HUES64 (cell line): ENCODE results near the gene RFX8. TPM values are rescaled to one million over a fixed set of nuclear protein-coding genes. Genes with fewer than 3 reads are reported as not detected.

Experiments used
- H3K27ac ChIP-seq: 2 replicates; pipeline ENCODE4 v1.7.0; 2013; ENCODE audit warnings: low read depth, low read length, inconsistent platforms
- H3K27me3 ChIP-seq: 2 replicates; pipeline ENCODE4 v1.6.1; 2013; ENCODE audit warnings: mild to moderate bottlenecking, low read length; ENCODE audit not compliant: insufficient read depth
- H3K36me3 ChIP-seq: 2 replicates; pipeline ENCODE4 v1.6.1; 2013; ENCODE audit warnings: mild to moderate bottlenecking, low read length; ENCODE audit not compliant: insufficient read depth
- H3K4me1 ChIP-seq: 2 replicates; pipeline ENCODE4 v1.6.1; 2013; ENCODE audit warnings: mild to moderate bottlenecking, low read length, moderate library complexity; ENCODE audit not compliant: insufficient read depth
- H3K4me3 ChIP-seq: 2 replicates; pipeline ENCODE4 v1.5.1; 2013; ENCODE audit warnings: mild to moderate bottlenecking, low read length, moderate library complexity
- H3K9ac ChIP-seq: 2 replicates; pipeline ENCODE4 v1.6.1; 2013; ENCODE audit warnings: mild to moderate bottlenecking, low read depth, low read length
- H3K9me3 ChIP-seq: 2 replicates; pipeline ENCODE4 v1.6.1; 2013; ENCODE audit warnings: low read depth, low read length; ENCODE audit not compliant: insufficient read depth
- WGBS: fragments of 150-250, 120-280 bp; methylation state at CpG from one replicate; pipeline ENCODE4 v1.1.7; 2013; ENCODE audit warnings: missing lambda C conversion rate; 5-methylcytosine and 5-hydroxymethylcytosine counted together
- polyA plus RNA-seq, 2 experiments: library from polyadenylated mRNA; stranded (reverse); fragments of 50-300 nt; gene quantifications; one replicate each; pipeline ENCODE4 v1.2.3, GENCODE V29; 2013

Gene RFX8
- not detected for polyA plus RNA-seq (2013, experiment 1 of 2)
- polyA plus RNA-seq (2013, experiment 2 of 2), result not detected

GRCh38 chr2:101474731-101475384 lies at the start of gene RFX8:
Gene RFX8 (minus strand): TSS chr2:101475112. CDS start chr2:101466848, 8,264 bp downstream.
- Histone ChIP-seq H3K4me3 (peak within 1 kb of the TSS; percentile 62), H3K9ac (peak within 1 kb of the TSS; percentile 61), H3K27me3 (peaks cover 28% of the 10 kb centered on the region), H3K27ac (peak within 1 kb of the TSS; percentile 20; the same call in 1 of the 2 replicates), H3K9me3 (no peaks in the 10 kb centered on the region), H3K36me3 (no peaks in the 10 kb centered on the region), H3K4me1 (peaks cover 31% of the 10 kb centered on the region)
- WGBS, result 50% methylated on average over 20 of the region's 20 CpGs

DNA sequence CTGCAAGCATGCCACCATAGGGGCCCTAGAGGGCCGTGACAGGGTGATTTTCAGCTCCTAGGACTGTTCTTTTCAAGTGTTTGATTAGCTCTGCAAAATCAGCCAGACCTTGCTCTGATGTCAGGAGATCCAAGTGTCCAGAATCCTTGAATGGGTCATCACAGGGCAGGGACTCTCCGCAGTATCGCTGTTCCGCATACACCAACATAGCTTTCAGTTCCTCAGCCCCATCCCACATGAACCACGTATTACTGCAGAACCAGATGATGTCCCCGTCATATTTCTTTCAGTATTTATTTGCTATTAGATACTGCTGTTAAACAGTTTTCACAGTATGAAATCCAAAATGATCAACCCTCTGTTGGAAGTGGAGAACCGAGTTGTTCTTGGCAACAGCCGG lies 46.6 kb upstream of the RFX8 start:
- WGBS, result 93% methylated on average over 8 of the region's 8 CpGs
- H3K4me3 ChIP-seq, result no peak overlapping the region
- H3K9me3 ChIP-seq, result peaks cover 7% of the 10 kb centered on the region
- H3K9ac ChIP-seq, result no peak overlapping the region
- H3K36me3 ChIP-seq, result no peaks in the 10 kb centered on the region
- H3K4me1 ChIP-seq, result peaks cover 19% of the 10 kb centered on the region
- H3K27ac ChIP-seq, result no peak overlapping the region
- H3K27me3 ChIP-seq, result no peaks in the 10 kb centered on the region

DNA sequence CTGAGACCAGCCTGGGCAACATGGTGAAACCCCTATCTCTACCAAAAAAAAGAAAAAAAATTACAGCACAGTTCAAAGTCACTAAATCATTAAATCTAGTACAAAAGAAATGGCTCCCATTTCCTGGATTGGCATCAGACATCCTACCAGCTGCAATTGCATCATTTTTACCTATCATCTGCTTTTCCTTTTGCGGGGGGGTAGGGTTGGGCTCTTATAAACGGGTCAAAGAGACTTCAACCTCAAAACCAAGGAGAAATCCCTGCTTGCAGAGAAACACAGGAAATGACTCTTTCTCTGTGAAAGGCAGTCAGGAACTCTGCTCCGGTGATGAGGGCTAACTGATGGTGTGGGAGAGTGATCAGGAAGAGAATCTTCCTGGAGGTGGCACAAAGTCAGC lies 45.3 kb upstream of the RFX8 start:
- no peak overlapping the region for H3K9ac ChIP-seq

GRCh38 chr2:101518578-101519492 lies 43.9 kb upstream of the RFX8 start:
- Histone ChIP-seq H3K27ac (no peak overlapping the region), H3K9ac (peak overlapping the region; percentile 42; the same call in 1 of the 2 replicates), H3K9me3 (peaks cover 11% of the 10 kb centered on the region; the same call in 1 of the 2 replicates), H3K4me3 (peak overlapping the region; percentile 22; the same call in 1 of the 2 replicates), H3K36me3 (no peaks in the 10 kb centered on the region), H3K4me1 (peaks cover 19% of the 10 kb centered on the region), H3K27me3 (no peaks in the 10 kb centered on the region)
- WGBS, result 59% methylated on average over 12 of the region's 16 CpGs

More for the DNA sequence above, 45.3 kb upstream of the RFX8 start:
- Histone ChIP-seq H3K4me1 (peaks cover 19% of the 10 kb centered on the region), H3K36me3 (no peaks in the 10 kb centered on the region), H3K9me3 (peaks cover 11% of the 10 kb centered on the region), H3K4me3 (no peak overlapping the region), H3K27me3 (no peaks in the 10 kb centered on the region), H3K27ac (no peak overlapping the region)
- WGBS, result 91% methylated on average over 3 of the region's 3 CpGs

GRCh38 chr2:101517758-101518271 lies 42.9 kb upstream of the RFX8 start:
- H3K27me3 ChIP-seq, result no peaks in the 10 kb centered on the region
- H3K9ac ChIP-seq, result no peak overlapping the region
- H3K36me3 ChIP-seq, result no peaks in the 10 kb centered on the region
- peaks cover 19% of the 10 kb centered on the region for H3K4me1 ChIP-seq
- peaks cover 19% of the 10 kb centered on the region for H3K9me3 ChIP-seq
- H3K4me3 ChIP-seq, result no peak overlapping the region
- H3K27ac ChIP-seq, result peak overlapping the region; percentile 59; the same call in 1 of the 2 replicates

GRCh38 chr2:101516823-101517690 lies 42.1 kb upstream of the RFX8 start:
- Histone ChIP-seq H3K9ac (no peak overlapping the region), H3K27ac (peak overlapping the region; percentile 59; the same call in 1 of the 2 replicates), H3K27me3 (no peaks in the 10 kb centered on the region), H3K36me3 (no peaks in the 10 kb centered on the region), H3K4me1 (peaks cover 19% of the 10 kb centered on the region), H3K9me3 (peaks cover 20% of the 10 kb centered on the region), H3K4me3 (no peak overlapping the region)
- WGBS, result 74% methylated on average over 8 of the region's 8 CpGs

- peaks cover 19% of the 10 kb centered on the region for H3K4me1 ChIP-seq
- 94% methylated on average over 4 of the region's 5 CpGs for WGBS
Measured at GRCh38 chr2:101516349-101516748, 41.4 kb upstream of the RFX8 start.

DNA sequence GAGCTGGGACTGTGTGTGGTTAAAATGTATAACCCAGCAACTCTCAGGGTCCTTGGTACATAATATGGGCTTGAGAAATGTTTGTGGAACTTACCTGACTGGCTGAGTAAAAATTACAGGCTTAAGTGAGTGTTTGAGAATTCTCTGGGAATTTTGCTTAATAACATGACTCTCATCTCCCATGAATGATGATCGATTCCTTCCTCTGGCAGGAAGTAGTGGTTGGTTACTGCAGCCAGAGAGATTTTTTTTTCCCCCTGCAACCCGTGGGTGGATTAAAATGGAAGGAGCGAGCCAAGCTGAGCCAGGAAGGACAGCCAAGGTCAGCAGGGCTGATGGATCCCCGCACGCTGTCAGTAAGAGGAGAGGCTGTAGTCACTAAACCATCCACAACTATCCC lies 40.6 kb upstream of the RFX8 start:
- 87% methylated on average over 5 of the region's 5 CpGs for WGBS
- no peaks in the 10 kb centered on the region for H3K27me3 ChIP-seq
- H3K4me3 ChIP-seq, result no peak overlapping the region
- no peak overlapping the region for H3K9ac ChIP-seq
- H3K4me1 ChIP-seq, result peaks cover 19% of the 10 kb centered on the region
- H3K27ac ChIP-seq, result no peak overlapping the region
- no peaks in the 10 kb centered on the region for H3K36me3 ChIP-seq
- peaks cover 20% of the 10 kb centered on the region for H3K9me3 ChIP-seq

More at GRCh38 chr2:101516349-101516748, 41.4 kb upstream of the RFX8 start:
- Histone ChIP-seq H3K9ac (no peak overlapping the region), H3K4me3 (no peak overlapping the region), H3K36me3 (no peaks in the 10 kb centered on the region), H3K27me3 (no peaks in the 10 kb centered on the region), H3K9me3 (peaks cover 20% of the 10 kb centered on the region), H3K27ac (no peak overlapping the region)

DNA sequence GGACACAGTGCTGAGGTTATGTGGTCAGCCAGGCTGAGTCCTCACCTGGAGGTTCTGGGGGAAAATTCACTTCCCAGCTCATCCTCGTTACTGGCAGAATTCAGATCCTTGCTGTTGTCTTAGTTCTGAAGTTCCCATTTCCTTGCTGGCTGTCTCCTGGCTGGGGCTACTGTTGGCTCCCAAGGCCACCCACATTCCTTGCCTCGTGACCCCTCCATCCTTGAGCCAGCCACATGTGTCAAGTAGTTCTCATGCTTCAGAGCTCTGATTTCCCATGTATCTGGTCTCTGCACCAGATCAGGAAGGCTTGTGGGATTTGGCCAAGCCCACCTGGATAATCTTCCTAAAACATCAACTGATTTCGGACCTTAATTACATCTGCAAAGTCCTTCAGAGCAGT lies 38.1 kb upstream of the RFX8 start:
- Histone ChIP-seq H3K9me3 (peaks cover 20% of the 10 kb centered on the region), H3K4me3 (no peak overlapping the region), H3K36me3 (no peaks in the 10 kb centered on the region), H3K9ac (no peak overlapping the region), H3K27me3 (no peaks in the 10 kb centered on the region), H3K4me1 (peaks cover 6% of the 10 kb centered on the region), H3K27ac (no peak overlapping the region)
- 96% methylated on average over 3 of the region's 3 CpGs for WGBS

- Histone ChIP-seq H3K4me1 (no peaks in the 10 kb centered on the region), H3K27ac (no peak overlapping the region), H3K9me3 (peaks cover 12% of the 10 kb centered on the region), H3K27me3 (no peaks in the 10 kb centered on the region), H3K36me3 (no peaks in the 10 kb centered on the region), H3K9ac (no peak overlapping the region), H3K4me3 (no peak overlapping the region)
- 90% methylated on average over 1 of the region's 1 CpG for WGBS
Measured at GRCh38 chr2:101511381-101511780, 36.5 kb upstream of the RFX8 start.
